ENCODE results near the gene DDX60.

GRCh38 chr4:168325591-168325990 lies 7.0 kb upstream of the DDX60 start:
- no peak for TF ChIP-seq SUZ12 (IDR thresholded peaks at IDR 0.05; ENCODE audit: extremely low read depth, insufficient read depth, insufficient read length)
- TF ChIP-seq ZNF274 (IDR thresholded peaks at IDR 0.05; ENCODE audit: low read depth, low read length): no peak

All from NT2/D1 (cell line).